ENCODE results near the gene HBG1.

Gene HBG1

DNA sequence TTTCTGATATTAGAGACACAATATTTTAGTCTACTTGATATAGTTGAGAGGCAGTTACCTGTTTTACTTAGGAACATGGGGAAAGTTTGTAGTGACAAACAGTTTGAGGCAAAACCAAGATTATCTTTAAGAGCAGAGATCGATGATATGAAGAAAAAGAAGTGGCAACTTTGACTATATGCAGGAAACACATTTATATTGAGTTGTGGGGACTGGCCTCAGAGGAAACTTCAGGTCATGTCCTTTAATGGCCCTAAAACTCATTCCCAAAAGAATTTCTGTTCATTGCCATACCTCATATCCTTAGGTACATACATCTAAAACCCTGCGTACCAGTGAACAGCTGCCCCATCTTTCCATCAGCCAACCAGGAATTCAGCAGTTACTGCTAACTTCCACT, 4.5 kb downstream of the HBG1 start:
- no peak for DNase-seq

DNA sequence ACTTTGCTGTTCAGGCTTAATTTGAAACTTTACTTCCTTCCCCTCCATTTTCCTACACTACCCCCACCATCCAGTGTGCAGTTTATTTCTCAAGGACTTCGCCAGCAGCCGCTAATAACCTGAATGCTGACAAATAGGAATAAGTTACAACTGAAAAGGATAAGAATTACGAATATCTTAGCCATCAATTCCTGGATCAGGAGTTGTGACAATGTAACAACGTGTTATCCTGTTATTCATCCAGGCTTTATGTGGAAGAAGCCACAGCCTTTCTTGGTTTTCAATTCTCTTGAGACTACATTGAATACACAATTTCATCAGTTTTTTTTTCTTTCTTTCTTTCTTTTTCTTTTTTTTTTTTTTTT, 5.9 kb downstream of the HBG1 start:
- DNase-seq, result no peak

DNA sequence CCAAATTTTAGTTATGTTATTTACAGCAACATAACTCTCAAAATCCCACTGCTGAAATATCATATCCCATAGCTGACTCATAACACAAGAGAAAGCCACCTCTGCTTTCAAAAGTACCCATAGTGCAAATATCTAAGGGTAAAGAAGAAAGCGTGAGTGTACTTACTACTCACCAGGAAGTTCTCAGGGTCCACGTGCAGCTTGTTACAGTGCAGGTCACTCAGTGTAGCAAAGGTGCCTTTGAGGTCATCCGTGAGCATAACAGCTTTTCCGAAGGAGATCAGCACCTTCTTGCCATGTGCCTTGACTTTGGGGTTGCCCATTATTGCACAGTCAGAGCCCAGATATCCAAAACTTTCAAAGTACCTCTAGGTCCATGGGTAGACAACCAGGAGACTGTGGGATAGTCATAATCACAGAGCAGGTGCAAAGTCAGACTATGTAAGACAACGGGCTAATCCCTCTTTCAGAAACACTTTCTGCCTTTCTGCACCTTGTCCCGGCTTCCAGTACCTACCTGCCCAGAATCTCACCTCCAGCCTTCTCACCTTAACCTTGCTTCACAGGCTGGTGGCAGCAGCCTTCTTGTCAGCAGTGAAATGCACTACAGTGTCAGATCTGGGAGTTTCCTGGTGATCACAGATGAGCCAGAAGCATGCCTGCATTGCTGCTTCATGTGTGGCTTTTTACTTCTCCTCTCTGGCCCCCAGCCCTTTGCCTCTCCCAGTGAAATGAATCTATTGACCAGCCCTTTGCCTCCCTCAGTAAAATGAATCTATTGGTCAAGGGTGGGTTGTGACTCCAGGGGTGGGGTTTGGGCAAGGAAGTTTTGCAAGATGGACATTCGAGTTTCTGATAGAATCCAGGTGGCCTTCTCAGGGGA, 6.5 kb downstream of the HBG1 start:
- DNase-seq, result no peak

DNA sequence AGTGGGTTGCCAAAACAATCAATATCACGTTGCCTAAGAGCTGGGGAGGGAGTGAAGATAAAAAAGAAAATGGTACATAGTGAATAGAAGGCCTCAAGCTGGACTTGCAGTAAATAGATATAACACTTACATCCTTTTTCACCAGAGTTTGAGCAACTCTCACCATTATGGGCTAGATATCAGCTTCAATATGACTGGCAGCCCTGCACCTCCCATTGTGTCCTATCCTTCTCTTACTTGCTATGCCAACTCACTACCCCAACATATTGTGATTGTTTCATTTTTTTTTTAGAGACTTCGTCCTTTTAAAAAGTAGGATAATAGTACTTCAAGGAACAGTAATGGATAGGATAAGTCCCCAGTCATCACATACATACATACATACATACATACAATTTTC, 7.4 kb downstream of the HBG1 start:
- DNase-seq, result no peak

DNA sequence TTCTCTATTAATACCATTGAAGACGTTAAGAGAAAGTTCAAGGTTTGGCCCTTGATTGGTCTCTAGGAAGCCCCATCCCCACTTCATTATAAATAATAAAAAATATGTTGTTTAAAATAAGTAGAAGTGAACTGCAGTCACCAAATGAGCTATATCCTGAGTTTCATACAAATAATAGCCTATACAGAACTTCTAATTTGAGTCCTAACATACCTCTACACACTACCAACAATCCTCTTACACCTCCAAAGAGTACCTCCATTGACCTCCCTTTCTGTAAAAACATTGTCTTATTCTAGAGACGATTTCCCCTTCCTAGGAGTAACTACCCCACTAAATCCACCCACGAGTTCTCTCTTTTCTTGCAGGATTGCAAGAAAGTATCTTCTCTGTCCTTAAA, 8.2 kb downstream of the HBG1 start:
- DNase-seq, result no peak

DNA sequence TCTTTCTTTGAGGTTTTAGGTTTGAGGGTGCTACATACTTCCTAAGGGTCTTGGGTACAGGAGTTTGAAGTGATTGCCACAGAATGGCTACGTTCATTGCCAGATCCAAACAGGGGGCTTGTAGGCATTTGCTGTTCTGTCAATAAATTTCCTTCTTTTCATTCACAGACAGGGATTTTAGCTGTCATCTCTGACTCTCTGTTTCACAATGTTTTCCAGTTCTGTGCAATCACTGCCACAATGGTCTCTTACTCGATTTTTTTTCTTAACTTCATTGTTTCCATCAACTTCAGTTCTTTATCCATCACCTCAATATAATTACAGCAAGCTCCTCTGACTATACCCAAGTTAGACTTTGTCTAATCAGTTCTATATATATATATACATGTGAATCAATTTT, 9.2 kb downstream of the HBG1 start:
- DNase-seq, result no peak

DNA sequence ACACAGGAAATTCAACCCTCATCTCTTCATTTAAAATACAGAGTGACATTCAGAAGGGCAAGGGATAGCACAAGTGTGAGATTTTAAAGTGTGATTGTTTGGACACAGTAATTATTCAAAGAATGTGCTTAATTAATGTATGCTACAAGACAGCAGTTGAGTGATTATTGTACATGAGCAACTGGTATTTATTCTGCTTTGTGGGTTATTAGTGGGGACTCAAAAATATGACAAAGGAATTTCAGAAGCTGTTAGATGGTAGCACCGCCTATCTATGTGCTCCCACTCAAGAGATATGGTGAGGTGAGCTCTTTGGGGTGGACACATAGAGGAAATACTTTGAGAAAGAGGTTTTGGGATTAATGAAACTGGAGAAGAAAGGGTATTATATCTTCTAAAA, 9.6 kb downstream of the HBG1 start:
- DNase-seq, result no peak

DNA sequence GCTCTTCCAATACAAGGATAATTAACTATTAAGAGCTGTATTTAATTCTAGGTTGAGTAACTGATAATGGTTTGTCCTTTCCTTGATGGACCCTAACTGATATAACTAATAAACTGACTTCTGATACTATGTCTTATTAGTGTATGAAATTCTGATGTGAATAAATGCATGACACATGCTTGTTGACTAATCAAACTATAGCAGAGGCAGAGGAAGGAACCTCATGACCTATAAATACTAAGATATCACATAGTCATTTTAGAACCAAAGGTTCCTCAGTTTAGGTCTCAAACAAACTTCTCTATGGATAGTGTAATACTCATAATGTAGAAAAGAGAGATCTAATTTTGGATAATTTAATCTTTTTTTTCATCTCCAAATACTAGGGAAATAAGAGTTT, 10.6 kb downstream of the HBG1 start:
- DNase-seq, result no peak

DNA sequence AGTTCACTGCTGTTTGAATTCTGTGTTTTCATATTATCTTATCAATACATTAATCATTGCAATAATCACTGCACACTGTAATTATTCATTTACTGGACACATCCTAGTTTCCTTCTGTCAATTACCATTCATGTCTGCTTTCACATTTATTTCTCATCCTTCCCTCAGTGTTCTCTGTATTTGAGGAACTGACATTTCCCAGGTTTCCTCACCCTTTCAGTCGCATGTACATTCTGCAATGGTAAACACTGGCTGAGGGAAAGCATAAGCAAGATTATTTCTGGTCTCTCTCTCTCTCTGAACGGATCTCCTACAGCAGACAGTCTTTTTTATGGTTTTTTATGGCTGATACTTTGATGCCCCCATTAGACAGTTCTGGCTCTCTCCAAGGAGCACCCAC, 11.2 kb downstream of the HBG1 start:
- no peak for DNase-seq

DNA sequence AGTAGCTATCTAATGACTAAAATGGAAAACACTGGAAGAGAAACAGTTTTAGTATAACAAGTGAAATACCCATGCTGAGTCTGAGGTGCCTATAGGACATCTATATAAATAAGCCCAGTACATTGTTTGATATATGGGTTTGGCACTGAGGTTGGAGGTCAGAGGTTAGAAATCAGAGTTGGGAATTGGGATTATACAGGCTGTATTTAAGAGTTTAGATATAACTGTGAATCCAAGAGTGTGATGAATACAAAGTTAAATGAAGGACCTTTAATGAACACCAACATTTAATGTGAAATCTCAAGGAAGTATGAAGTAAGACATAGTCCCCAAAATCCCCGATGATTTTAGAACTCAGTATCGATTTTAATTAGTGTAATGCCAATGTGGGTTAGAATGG, 12.2 kb downstream of the HBG1 start:
- no peak for DNase-seq

DNA sequence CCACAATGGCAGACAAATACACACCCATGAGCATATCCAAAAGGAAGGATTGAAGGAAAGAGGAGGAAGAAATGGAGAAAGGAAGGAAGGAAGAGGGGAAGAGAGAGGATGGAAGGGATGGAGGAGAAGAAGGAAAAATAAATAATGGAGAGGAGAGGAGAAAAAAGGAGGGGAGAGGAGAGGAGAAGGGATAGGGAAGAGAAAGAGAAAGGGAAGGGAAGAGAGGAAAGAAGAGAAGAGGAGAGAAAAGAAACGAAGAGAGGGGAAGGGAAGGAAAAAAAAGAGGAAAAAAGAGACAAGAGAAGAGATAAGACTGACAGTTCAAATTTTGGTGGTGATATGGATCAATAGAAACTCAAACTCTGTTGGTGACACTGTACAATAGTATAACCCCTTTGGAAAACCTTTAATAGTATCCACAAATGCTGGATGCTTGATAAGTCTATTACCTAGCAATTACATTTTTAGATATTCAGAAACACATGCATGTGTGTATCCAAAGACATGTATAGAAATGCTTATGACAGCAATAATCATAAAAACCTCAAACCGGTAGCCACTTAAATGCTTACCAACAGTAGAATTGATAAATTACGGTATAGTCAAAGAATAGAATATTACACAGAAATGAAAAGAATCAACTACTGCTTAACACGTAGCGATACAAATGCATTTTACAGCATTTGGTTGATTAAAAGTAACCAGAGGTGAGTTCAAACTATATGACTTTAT, 14.1 kb downstream of the HBG1 start:
- DNase-seq, result no peak

DNA sequence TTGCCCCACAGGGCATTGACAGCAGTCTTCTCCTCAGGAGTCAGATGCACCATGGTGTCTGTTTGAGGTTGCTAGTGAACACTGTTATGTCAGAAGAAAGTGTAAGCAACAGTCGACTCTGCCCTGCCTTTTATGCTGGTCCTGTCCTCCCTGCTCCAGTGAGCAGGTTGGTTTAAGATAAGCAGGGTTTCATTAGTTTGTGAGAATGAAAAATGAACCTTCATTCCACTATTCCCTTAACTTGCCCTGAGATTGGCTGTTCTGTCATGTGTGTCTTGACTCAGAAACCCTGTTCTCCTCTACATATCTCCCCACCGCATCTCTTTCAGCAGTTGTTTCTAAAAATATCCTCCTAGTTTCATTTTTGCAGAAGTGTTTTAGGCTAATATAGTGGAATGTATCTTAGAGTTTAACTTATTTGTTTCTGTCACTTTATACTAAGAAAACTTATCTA, 15.2 kb downstream of the HBG1 start, which contains the start of gene HBD:
HBD (minus strand) TSS at position 103 of the 454 bp plus-strand sequence; CDS start at position 53, 50 bp downstream.
- no peak for DNase-seq

DNA sequence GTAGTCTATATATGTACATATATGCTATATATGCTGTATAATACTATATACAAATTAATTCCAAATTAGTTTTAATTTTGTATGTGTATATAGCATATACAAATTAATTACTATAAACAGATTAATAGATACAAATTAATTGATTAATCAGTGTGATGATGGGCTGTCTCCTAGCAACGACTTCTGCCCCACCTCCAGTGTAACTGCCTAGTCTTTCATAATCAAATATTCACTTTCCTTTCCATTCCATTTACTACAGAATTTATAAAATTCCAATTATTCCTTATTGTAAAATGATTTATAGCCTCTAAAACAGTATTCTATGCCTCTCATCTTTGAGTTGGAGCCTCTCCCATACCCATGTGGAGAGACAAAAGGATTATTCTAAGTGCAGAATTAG, 16.4 kb downstream of the HBG1 start:
- DNase-seq, result no peak

DNA sequence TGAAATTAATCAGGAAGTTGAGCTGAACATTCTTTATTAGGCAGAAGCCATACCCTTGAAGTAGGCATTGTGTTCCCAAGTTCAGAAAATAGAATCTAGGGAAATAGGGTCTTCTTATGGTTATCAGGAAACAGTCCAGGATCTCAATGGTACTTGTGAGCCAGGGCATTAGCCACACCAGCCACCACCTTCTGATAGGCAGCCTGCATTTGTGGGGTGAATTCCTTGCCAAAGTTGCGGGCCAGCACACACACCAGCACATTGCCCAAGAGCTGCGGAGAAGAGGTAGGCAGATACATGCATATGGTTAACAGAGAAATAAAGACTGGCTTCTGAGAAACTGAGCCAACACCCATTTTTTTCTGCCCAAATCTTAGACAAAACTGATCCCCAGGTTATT, 16.8 kb downstream of the HBG1 start:
- DNase-seq, result no peak

DNA sequence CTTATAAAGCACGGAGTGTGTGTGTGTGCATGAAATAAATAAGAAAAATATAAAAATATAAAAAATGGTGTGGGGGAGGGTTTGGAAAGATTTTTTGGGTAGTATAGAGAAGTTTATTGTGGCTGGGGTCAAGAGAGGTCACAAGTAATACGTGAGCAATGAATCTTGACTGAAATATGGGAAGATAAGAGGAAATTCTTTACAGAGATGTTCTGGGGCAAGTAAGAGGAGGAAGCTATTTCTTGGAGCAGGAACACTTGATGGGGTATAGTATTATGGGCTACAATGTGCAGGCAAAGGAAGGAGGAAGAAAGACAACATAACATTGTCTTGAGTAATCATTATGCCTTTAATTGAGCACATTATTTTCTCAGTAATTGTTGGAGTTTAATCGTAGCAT, 17.5 kb downstream of the HBG1 start:
- no peak for DNase-seq

DNA sequence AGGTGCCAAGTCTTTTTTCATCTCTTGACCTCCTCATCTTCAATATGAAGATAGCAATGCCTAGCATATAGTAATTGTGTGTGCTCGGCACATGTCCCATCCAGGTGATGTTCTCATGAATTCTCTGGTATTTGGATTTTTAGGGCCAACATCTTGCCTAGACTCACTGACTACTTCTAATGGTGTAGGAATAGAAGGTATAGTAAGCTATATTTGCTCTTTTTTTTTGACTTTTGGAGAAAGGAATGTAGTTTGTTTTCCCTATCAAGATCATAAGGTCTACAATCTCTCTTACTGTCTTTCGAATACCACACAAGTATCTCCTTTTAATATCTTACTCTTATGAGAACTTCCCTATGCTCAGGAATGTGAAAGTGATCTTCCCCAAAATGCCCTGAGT, 18.5 kb downstream of the HBG1 start:
- DNase-seq, result no peak

DNA sequence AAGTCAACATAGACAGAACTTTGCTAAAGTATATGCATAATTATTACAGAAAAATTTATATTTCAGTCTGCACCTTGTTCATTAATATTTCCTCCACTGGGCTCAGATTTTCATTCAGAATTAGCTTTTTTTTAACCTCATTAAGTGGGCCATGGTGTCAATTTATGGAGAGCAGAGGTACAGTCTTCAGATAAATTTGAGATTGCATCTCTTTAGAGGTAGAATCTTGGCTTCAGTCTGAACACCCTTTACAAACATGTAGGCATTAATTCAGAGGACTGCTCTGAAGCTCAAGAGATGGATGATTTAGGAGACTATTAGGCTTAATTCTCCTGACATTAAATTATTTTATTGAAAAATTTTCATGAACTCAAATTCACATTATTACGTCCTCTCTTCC, 19.4 kb downstream of the HBG1 start:
- DNase-seq, result no peak

DNA sequence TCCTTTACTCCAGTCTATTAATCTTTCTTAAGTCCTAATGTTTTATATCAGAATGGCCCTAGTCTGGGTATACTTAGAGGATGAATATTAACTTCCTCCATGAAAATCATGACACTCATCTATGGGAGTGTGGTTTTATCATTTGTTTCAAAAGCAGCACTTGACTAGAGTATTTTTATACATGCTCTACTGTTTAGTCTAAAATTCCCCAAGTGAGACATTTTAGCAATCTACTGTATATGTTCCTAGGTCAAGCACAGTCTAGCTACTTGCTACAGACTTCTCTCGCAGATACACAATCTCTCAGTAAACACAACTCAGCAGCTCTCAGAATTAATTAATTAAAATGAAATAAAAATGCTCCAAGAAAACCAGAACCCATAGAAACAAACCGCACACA, 19.9 kb downstream of the HBG1 start:
- no peak for DNase-seq

DNA sequence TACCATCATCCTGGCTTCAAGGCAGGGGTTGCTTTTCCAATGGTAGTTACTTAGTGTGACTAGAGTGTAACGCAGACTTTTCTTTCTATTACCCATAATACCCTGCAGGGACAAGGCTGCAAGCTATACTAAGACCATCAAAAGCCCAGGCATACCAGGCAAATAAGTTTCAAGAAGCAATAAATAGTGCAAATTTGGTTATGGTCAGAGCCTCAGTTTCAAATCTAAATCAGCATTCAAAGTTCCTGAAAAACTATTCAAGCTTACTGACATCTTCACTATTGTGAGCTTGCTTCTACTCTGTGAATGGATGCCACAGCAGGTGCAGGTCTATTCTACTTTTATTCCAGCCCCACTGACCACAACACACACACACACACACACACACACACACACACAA, 20.3 kb downstream of the HBG1 start:
- no peak for DNase-seq

DNA sequence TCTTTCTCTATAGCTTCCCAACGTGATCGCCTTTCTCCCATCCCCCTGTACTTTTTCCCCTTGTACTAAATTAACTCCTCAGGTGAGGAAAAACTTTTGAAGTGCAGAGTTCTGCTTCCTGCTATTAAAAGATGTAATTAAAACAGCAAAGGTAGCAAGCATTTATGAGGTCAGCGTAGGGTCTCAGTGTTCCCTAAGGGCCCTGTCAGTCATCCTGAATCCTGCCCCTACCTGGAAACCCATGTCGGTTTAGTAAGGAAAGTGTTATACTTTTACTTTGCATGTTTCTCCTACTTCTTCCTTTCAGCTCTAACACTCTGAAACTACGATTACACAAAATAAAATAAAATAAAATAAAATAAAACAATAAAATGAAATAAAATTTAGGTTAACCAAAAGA, 21.5 kb downstream of the HBG1 start:
- no peak for DNase-seq

DNA sequence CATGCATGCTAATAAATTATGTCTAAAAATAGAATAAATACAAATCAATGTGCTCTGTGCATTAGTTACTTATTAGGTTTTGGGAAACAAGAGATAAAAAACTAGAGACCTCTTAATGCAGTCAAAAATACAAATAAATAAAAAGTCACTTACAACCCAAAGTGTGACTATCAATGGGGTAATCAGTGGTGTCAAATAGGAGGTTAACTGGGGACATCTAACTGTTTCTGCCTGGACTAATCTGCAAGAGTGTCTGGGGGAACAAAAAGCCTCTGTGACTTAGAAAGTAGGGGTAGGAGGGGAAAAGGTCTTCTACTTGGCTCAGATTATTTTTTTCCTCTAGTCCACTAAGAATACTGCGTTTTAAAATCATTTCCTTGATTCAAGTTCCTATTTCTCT, 22.0 kb downstream of the HBG1 start:
- DNase-seq, result no peak

DNA sequence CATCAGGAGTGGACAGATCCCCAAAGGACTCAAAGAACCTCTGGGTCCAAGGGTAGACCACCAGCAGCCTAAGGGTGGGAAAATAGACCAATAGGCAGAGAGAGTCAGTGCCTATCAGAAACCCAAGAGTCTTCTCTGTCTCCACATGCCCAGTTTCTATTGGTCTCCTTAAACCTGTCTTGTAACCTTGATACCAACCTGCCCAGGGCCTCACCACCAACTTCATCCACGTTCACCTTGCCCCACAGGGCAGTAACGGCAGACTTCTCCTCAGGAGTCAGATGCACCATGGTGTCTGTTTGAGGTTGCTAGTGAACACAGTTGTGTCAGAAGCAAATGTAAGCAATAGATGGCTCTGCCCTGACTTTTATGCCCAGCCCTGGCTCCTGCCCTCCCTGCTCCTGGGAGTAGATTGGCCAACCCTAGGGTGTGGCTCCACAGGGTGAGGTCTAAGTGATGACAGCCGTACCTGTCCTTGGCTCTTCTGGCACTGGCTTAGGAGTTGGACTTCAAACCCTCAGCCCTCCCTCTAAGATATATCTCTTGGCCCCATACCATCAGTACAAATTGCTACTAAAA, 22.8 kb downstream of the HBG1 start, which contains the start of gene HBB:
HBB (minus strand) TSS at position 340 of the 579 bp plus-strand sequence; CDS start at position 290, 50 bp downstream.
- no peak for DNase-seq

DNA sequence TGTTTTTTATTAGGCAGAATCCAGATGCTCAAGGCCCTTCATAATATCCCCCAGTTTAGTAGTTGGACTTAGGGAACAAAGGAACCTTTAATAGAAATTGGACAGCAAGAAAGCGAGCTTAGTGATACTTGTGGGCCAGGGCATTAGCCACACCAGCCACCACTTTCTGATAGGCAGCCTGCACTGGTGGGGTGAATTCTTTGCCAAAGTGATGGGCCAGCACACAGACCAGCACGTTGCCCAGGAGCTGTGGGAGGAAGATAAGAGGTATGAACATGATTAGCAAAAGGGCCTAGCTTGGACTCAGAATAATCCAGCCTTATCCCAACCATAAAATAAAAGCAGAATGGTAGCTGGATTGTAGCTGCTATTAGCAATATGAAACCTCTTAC, 24.2 kb downstream of the HBG1 start:
- no peak for DNase-seq
